GM21737 (cell line): ENCODE data around the gene ALLC.

Experiments
- ATAC-seq: cut with Tn5 transposase; IDR thresholded peaks from one replicate; pipeline ENCODE4 v1.9.1; 2021; ENCODE audit warnings: mild to moderate bottlenecking, moderate library complexity; ENCODE audit not compliant: unreplicated experiment

Gene ALLC

GRCh38 chr2:3742743-3743508 lies 84.9 kb downstream of the ALLC start:
- no peak for ATAC-seq

GRCh38 chr2:3743951-3744555 lies 86.1 kb downstream of the ALLC start:
- ATAC-seq, result no peak

GRCh38 chr2:3745920-3746319 lies 87.9 kb downstream of the ALLC start:
- no peak for ATAC-seq

GRCh38 chr2:3747032-3747654 lies 89.1 kb downstream of the ALLC start:
- ATAC-seq, result no peak

GRCh38 chr2:3747826-3748225 lies 89.8 kb downstream of the ALLC start:
- ATAC-seq, result no peak

- ATAC-seq, result no peak
These were observed 91.2 kb downstream of the ALLC start for GRCh38 chr2:3749201-3749600.

GRCh38 chr2:3751251-3751650 lies 93.3 kb downstream of the ALLC start:
- no peak for ATAC-seq

- no peak for ATAC-seq
These were observed 93.8 kb downstream of the ALLC start for GRCh38 chr2:3751806-3752205.
